NCI-H1417 treated with DMSO at 0.1 percent for 48 hours (cell line): ENCODE results near the gene GSTO2.

Source experiments
- DNase-seq: peaks from one replicate; lab custom pipeline; 2025; lab: John Stamatoyannopoulos, UW

Gene GSTO2

DNA sequence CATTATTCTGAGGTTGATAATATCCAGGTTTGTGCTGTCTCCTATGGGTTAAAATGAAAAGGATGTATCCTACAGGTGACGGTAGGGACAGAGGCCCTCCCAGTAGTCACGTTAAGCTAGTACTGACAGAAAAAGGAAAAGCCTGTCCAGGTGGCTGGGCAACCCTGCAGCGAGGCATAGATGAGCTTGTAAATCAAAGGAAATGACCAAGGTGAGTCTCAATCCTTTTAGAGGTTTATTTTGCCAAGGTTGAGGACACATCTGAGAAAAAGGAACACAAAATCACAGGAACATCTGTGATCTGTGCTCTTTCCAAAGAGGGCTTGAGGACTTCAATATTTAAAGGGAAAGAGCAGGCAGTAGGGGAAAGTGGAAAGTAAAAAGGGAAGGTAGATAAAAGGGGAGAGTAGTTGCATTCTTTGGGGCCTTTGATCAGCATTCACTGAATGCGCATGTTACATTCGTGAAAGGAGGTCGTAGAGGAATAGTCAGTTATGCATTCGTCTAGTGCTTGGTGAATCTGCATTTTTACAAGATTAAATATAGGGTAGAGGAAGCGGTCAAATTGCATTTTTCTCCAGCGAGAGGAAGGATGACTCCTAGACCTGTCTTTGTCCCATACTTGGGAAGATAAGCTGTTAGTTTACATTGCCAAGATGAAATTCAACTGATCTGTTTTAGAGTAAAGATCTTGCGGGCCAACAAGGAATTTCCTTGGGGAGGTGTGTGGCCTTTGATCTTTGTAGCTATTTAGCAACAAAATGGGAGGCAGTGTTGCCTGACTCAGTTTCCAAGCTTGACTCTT, 15.2 kb upstream of the GSTO2 start:
- DNase-seq, result no peak

DNA sequence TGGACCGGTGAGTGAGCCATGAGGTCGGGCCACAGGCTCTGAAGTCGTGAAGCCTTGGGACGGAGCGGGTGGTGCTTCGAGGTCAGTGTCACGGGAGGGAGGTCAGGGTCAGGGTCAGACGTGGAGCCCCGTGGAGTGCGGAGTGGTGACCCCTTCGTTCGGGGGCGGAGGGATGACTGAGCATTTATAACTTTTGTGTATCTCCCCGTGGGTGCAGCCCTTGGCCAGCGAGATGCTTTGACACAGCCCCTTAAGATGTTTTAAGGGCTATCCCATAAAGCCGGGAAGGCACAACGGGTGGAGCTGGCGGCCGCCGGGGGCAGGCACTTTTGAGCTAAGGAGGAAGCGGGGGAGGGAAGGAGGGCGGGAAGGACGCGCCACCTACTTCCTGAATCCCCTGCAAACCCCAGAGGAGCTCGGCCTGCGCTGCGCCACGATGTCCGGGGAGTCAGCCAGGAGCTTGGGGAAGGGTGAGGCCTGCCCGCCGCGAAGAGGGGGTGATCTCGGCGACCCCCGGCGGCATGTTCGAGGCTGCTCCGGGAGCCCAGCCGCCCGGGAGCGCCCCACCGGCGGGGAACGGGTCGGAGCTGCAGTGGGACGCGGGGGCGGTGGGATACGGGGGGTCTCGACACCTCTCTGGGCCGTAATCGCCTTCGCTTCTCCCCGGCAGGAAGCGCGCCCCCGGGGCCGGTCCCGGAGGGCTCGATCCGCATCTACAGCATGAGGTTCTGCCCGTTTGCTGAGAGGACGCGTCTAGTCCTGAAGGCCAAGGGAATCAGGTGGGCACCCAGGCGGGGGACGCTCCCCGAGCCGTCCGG, 14.3 kb upstream of the GSTO2 start, which contains the start of gene GSTO1:
Gene GSTO1 (plus strand): TSS at position 400 of the 818 bp plus-strand sequence. CDS start 37 bp downstream, at position 437.
- no peak for DNase-seq

DNA sequence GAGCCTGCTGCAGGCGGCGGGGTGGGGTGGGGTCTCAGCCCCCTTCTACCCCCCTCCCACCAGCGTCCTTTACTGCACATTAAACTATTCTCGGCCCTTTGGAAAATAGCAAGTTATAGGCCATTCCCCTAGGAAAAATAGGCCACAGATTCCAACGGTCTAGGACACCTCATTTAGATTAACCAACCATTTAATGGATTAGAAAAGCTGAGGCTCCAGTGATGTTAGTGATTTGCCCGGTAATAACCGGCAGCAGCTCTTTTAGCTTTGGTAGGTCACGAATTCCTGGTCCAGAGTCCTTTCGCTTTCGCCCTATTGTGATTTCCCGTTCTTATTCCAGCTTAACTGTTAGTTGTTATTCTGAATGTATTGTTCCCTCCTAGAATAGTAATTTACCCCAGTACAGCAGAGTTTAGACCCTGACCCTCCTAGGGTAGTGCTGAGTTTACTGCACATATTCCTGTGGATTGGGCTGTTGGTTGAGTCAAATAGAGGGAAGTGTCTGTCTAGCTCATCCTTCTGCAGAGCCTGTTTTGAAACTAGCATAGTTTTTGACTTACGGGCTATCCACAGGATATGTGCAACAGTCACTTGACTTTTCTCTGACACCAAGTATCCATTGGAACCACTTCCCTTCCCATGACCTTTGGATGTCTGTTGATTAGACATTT, 13.5 kb upstream of the GSTO2 start:
- DNase-seq, result no peak

DNA sequence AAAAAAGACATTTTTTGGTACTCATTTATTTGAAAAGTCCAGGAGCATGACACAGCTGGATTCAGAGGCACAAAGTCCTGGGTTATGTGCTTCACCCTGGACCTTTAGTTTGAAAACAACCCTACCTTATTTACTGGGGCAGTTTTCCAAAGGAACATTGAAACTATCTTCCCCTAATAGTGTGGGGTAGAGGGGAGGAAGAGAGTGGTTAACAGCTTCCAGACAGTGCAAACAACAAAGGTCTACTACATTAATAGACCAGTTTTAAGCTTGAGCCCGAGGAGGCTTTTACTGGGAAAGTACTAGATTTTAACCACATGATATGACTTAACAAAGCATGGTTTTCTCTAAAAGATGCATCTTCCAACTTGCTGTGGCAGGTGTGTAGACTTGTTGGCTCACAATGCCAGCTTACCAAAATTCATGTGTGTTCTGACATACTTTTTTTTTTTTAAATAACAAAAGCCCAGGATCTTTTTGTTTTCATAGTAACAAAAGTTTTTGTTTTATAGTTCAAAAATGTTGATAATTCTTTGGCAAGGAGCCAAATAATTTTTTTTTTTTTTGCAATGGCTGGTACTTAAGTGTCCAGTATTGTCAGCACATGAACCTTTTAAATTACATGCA, 12.5 kb upstream of the GSTO2 start:
- DNase-seq, result no peak

DNA sequence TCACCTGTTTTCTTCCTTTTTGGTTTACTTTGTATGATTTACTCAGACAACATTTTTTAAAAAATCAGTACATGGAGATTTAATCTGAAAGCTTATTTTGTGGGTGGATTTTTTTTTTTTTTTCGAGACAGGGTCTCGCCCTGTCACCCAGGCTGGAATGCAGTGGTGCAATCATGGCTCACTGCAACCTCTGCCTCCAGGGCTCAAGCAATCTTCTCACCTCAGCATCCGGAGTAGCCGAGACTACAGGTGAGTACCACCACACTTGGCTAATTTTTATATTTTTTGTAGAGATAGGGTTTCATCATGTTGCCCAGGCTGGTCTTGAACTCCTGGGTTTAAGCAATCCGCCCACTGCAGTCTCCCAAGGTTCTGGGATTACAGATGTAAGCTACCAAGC, 11.7 kb upstream of the GSTO2 start:
- DNase-seq, result no peak

DNA sequence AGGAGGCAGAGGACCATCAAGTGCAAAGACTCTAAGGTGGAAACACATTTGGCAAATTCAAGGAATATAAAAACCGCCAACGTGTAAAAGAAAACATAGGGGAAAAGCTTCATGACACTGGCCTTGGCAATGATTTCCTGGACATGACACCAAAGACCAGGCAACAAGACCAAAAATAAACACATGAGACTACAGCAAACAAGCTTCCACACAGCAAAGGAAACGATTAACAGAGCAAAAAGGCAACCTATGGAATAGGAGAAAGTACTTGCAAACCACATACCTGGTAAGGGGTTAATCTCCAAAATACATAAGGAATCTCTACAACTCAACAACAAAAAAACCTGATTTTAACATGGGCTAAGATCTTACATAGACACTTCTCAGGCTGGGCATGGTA, 10.8 kb upstream of the GSTO2 start:
- DNase-seq, result no peak

DNA sequence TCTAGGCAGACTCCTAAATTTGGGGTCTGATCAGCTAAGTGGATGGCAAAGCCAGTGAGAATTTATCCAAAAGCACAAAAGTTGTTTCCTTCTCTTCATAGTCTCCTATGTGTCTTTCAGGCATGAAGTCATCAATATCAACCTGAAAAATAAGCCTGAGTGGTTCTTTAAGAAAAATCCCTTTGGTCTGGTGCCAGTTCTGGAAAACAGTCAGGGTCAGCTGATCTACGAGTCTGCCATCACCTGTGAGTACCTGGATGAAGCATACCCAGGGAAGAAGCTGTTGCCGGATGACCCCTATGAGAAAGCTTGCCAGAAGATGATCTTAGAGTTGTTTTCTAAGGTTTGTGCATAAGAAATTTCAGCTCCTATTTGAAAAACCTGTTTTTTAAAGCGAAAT, 9.5 kb upstream of the GSTO2 start:
- no peak for DNase-seq

DNA sequence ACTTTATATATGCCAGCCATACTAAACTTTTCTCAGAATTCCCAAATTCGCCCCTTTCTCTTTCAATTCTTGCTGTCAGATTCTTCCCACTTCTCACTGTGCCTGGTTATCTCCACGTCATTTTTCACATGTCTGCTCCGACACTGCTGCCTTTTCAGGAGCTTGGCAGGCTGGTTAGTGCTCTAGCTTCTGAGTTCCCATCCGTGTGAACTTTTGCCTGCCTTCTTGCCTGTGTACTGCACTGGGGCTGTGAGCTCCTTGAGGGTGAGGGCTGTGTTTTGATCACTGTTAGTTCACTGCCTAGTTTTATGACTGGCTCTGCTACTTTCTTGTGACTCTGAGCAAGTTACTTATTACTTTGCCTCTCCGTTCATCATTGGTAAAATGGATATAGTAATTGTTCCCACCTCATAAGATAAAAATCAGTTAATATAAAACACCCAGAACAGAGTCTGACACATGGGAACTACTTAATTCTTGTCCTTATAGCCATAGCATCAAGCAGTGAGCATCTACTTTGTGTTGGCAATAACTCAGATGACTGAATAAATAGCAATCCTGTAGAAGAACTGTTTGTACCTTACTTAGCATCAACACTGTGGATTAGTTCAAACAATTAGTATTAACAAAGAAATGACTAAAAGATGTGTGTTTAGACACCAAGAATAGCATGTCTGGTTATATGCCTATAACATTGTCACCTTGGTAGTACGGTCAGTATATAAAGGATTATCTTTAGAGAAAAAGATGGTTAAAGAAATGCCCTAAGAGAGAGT, 8.8 kb upstream of the GSTO2 start:
- no peak for DNase-seq

DNA sequence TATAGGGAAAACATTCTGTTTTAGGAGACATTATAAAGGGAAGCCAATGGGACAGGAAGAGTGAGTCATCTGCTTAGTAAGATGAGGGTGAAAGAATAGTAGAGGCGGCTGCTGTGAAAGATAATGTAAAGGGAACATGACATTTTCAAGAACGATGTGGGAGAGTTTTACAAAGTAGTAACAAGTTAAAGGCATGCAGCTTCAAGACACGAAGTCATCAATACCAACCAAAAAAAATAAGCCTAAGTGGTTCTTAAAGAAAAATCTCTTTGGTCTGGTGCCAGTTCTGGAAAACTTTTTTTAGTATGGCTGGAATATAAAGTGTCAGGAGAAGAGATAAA, 8.2 kb upstream of the GSTO2 start:
- DNase-seq, result no peak

DNA sequence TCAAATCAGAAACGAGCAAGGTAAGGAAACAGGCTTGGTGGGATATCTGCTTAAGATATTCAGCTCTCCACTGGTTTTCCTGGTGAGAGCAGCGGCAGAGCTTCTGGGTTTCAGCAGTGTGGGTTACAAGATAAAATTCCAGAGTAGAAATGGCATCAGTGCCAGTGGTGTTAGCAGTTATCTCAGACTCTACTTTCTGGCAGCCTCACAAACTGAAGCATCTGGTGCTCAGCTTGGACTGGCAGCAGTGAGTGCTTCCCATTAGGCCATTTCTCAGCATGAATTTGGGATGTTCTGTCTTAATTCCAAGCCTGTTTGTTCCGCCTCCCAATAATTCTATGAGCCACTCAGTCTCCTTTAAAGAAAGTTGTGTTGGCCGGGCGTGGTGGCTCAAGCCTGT, 6.9 kb upstream of the GSTO2 start:
- DNase-seq, result no peak

DNA sequence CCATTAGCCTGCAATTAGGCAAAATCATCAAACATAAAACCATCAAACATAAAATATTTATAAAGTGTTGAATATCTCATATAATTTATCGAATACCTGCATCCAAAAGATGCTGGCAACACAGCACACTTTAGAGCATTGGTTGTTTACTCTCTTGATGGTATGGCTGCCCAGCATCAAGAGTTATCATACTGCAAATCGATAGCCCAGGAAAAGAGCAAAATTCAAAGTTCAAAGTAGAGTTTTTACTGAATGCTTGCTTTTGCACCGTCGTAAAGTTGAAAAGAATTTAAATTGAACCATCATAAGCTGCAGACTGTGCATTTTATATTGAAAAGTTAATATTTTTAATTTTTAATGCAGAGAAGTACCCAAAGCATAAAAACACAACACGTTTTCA, 4.2 kb upstream of the GSTO2 start:
- DNase-seq, result no peak

DNA sequence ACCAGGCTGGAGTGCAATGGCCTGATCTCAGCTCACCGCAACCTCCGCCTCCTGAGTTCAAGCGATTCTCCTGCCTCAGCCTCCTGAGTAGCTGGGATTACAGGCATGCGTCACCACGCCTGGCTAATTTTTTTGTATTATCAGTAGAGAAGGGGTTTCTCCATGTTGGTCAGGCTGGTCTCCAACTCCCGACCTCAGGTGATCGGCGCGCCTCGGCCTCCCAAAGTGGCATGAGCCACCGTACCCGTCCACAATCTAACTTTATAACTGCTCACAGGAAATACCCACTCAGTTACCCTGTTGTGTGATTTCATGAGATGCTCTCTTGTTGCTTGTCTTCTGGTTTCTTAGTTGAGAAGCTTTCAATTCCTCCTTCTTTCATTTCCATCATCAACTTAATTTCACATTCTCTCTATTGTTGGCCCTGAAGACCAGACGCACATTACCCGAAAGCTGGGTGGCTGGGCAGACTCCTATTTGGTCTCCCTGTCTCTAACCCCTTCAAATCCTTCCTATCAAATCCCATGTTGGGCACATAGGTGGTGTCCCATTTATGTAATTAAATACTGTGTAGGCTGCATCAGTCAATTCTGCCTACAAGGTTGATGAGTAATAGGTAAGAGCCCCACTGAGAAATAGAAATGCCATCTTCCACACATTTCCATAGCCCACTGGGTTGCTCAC, 1.1 kb upstream of the GSTO2 start:
- no peak for DNase-seq

DNA sequence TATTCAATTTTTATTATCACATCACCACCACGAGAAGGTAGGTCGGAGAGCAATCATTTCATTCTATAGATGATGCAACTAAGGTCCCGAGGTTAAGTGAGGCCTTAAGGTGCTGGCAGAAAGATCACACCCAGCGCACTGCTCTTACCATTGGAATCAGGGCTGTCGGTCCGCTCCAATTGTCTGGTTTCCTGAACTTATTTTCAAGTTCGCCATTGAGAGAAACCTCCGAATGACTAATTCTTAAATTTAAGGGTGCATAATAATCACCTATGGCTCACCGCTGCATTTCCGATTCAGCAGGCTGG, 625 bp upstream of the GSTO2 start:
- no peak for DNase-seq

DNA sequence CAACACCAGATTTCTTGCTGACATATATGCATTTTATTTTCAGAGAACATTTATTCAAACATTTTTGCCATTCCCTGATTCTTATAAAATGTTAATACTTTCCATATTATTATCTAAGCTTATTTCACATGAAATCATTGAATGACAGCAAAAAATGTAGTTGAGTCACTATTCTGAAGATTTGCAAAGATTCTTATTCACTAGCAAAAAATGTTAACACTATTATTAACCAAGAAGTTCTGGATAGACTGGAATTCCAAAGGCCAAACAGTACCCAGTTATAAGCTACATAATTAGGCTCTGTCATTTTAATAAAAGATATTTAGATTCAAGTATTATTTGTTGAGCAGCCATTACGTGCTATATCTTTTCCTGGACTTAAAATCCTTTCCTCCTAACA, 4.3 kb downstream of the GSTO2 start:
- DNase-seq, result no peak

DNA sequence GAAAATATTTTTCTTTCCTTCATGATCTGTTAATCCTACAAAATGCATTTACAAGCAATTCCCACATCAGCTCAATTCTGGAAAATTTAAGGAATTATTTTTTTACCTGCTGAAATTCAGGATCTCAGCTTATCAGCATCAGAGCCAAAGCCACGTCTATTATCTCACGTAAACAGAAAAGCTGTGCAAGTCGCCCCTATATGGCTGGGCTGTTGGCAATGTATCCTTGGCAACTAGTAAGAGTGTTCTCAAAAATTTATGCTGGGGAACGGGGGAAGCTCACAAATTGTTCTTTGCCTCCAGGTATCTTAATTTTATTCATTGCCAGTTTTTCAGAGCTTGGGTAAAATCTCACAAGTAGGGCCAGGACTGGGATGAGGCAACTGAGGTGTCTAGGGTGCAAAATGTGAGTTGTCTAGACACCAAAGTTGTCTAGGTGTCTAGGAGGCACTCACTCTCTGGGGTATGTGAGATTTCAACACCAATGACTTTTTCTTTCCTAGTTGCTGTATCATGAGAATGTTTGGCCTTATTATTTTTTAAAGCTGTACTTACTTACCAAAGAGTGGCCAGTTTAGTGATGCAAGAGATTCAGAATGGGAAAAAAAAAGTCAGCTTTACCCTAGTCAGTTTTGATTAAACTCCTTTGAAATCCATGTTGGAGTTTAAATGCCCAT, 5.1 kb downstream of the GSTO2 start:
- DNase-seq, result no peak

DNA sequence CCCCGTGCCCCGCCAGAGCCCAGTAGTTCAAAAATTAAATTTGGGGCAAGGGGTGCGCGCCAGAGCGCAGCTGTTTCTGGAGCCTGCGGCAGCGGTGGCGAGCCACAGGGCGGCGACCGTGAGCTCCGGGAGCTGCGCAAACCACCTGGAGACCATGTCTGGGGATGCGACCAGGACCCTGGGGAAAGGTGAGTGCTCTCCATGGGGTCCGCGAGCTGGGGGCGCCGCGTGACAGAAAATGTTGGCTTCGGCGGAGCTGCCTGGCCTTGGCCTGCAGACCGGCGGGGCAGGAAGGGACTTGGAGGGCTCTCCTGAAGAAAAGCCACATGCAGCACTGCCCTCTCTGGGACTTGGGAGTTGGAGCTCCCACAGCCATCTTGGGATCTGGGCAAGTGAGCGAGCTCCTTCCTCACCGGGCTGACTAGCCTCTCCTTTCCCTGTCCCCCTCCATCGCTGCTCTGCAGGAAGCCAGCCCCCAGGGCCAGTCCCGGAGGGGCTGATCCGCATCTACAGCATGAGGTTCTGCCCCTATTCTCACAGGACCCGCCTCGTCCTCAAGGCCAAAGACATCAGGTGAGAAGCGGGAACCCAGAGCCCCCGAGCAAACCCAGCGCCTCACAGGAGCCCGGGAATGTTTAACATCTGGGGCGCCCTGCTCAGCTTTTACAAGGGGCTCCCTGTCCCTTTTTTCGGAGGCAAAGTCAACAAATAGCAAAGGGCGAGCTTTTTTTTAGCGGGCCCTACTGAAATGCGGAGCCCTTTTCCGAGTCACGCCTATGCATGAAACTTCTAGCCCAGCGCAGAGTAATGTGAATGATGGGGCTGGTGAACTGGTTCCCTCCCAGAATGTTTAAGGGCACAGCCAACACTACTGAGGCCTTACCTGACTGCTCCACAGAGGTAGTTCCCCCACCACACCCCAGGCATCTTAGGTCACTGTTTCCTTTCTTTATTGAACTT, 6.1 kb downstream of the GSTO2 start:
- no peak for DNase-seq

DNA sequence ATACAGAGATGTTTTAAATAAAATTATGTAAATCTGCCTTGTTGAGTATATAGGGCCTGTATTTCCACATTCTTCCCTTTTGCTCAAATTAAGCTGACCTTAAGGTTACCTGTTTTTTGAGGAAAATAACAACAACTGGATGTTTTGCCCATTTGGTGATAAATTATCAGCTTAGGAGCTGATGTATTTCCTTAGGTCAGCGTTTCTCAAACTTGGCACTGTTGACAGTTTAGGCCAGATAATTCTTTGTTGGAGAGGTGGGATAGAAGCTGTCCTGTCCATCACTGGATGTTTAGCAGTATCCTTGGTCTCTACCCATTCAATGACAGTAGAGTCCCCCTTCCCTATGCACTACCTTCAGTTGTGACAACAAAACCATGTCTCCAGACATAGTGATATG, 7.2 kb downstream of the GSTO2 start:
- no peak for DNase-seq

DNA sequence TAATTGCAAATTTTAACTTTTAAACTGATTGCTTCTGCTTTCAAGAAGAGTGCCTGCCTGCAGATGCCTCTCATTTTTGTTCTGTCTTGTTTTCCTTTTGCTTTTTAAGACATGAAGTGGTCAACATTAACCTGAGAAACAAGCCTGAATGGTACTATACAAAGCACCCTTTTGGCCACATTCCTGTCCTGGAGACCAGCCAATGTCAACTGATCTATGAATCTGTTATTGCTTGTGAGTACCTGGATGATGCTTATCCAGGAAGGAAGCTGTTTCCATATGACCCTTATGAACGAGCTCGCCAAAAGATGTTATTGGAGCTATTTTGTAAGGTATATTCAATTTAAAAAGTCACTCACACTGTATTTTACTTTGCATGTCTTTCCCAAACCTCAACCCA, 8.8 kb downstream of the GSTO2 start:
- no peak for DNase-seq

DNA sequence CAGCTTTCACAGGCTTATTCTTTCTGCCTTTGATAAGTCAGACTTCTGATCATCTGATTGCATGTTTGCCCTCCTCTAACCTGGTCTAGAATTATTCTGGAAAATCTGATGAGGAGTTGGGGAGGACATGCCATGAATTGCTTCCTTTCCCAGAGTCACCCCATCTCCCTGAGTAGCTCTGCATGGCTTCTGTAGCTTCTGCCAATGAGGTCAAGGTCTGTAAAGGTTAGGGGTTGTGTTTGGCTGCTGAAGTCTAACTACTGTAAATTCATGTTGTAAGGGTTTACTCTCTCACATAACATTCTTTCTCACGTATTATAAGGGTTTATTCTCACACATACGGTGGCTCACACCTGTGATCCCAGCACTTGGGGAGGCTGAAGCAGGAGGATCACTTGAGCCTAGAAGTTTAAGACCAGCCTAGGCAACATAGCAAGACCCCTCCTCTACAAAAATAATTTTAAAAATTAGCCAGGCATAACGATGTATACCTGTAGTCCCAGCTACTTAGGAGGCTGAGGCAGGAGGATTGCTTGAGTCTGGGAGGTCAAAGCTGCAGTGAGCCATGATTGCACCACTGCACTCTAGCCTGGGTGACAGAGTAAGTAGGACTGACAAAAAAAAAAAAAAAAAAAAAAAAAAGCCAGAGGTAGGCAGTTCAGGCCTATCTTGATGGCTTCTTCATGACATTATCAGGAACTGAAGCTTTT, 10.7 kb downstream of the GSTO2 start:
- DNase-seq, result no peak
